ENCODE measurements around the gene LTF. TPM values are rescaled to one million over a fixed set of nuclear protein-coding genes. Genes with fewer than 3 reads are reported as not detected.

The LTF gene
- not detected in 2 replicates for total RNA-seq

DNA sequence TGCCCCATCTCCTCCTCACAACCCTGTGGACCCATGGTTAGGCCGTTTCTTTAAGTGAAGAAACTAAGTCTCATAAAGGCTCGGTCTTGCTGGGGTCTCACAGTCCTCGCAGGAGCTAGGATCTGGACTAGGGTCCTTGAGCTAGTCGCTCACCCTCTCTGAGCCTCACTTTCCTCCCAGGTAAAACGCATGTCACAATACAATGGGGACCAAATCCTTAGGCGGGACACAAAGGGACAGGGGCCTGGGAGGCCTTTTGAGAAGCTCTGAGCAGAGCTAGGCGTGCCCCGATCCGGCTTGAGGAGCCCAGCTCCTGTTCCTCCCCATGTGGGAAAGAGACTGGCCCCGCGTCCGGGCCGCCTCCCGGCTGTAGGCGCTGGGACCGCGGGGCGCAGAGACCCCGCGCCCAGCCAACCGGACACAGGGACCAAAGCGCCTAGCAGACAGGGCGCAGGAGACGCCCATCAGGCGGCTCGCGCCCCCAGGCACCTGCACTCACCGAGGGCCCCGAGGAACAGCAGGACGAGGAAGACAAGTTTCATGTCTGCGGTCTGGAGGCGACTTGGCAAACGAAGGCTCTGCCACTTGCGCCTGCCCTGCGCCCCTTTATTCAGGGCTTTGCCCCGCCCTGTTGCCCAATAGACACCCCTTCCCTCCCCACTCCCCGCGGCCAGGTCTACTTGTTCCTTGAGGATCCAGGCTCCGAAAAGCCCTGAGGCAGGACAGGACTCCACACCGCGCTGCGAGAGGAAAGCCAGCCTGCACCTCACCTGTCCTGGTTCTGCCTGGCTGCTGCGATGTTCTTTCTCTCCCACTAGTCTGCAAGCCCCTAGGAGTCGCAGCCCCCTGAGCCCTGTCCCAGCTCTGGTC lies at the start of gene LTF:
Gene LTF, minus strand, starts transcription at position 580 of the 870 bp plus-strand sequence. Its CDS starts 38 bp downstream, at position 542.

DNA sequence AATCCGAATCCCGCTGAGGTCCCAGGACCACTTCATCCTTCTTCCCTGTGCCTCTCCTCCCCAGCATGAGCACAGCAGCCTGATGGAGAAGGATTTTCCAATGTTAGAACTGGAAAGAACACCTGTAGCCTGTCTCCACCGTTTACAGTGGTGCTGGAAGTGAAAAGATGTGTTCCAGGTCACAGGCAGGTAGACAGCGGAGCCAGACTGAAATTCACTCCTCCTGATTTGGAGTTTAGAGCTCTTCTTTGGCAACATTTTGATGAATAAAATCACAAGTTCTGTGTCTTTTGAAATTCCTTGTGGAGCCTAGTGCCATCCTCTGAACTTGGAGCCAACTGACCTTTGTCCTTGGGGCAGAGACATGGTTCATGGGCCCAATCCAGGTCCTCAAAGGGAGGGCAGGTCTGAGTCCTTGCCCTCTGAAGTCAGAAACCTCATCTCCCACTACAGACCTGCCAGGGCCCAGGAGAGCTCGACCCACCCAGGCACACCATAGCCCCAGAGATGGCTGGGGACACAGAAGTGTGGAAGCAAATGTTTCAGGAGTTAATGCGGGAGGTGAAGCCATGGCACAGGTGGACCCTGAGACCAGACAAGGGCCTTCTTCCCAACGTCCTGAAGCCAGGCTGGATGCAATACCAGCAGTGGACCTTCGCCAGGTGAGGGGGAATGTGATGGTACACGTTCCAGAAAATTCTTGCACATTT lies 33.0 kb upstream of the LTF start, which contains the start of gene RTP3:
Gene RTP3, plus strand, starts transcription at position 421 of the 710 bp plus-strand sequence. Its CDS starts 87 bp downstream, at position 508.

GRCh38 chr3:46406788-46407611 lies 57.7 kb downstream of the LTF start, which contains the start of the genes CCR5AS and CCRL2:
Gene CCR5AS (minus strand): TSS chr3:46407066.
Gene CCRL2 (plus strand): TSS chr3:46407259. CDS start chr3:46408080, 821 bp downstream.

Other genes starting within 250 kb of the LTF start
- not detected in 2 replicates for gene CCR3, start 222.4 kb downstream of the LTF start, total RNA-seq
- gene CCR2, start 110.8 kb downstream of the LTF start, total RNA-seq: not detected in 2 replicates
- gene CCR5, start 94.0 kb downstream of the LTF start, total RNA-seq: not detected in 2 replicates
- 0.45 TPM in 1 of 2 replicates, not detected in the other for gene CCRL2, start 57.6 kb downstream of the LTF start, total RNA-seq
- gene RTP3, start 33.1 kb upstream of the LTF start, total RNA-seq: not detected in 2 replicates
- gene LRRC2, start 101.4 kb upstream of the LTF start, total RNA-seq: under 0.01 TPM in 2 replicates
- gene FAM240A, start 147.6 kb upstream of the LTF start, total RNA-seq: not detected in 2 replicates
- 0.15 and 0.17 TPM in 2 replicates for gene ALS2CL, start 228.8 kb upstream of the LTF start, total RNA-seq
- gene TMIE, start 236.5 kb upstream of the LTF start, total RNA-seq: not detected in 2 replicates

All from bronchus fibroblast of lung (primary cell).